Fibroblast of the conjunctiva (primary cell): ENCODE measurements around the gene GNB4.

Source experiments
- DNase-seq: peaks from one replicate; pipeline ENCODE4 v3.0.0-alpha.2; 2010; ENCODE audit warnings: low read depth

The GNB4 gene

DNA sequence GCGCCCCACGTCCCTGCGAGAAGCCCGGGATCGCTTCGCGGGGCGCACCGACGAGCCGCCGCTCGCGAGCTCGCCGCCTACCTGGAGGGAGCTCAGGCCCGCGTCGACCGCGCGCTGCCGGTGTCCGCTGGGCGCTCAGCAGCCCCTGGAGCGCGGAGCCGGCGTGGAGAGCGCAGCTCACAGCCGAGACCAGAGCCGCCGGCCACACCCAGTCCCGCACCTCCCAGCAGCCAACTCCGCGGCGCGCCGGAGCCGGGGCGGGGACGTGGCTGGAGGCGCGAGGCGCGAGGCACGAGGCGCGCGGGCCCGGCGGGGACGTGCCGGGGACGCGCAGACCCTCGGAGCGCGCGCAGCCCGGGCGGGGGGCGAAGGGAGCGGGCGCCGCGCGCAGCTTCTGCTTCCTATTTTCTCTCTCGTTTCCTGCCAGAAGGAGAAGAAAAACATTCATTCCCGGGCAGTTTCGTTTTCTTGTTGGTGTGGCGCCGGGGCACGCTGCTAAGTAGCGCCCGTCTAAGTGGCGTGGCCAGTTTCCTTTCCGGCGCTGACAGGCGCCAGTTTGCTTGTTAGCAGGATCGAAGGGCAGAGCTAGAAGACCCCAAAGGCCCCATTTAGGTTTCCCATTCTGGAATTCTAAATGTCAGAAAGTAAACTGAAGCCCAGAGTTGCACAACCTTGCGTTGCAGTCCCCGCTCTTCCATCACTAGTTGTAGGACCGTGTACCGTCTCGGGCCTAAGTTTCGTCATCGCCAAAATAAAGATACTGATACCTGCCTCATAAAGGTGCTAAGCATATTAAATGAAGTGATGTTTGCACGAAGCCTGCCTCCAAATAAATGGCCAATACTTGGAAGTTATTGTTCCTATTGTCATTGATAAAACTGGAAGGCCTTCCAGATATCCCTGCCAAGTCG is at the start of gene GNB4:
GNB4 (minus strand) TSS at position 206 of the 911 bp plus-strand sequence. CDS start 25,270 bp downstream, outside the sequence.
- peak; percentile 72 for DNase-seq

DNA sequence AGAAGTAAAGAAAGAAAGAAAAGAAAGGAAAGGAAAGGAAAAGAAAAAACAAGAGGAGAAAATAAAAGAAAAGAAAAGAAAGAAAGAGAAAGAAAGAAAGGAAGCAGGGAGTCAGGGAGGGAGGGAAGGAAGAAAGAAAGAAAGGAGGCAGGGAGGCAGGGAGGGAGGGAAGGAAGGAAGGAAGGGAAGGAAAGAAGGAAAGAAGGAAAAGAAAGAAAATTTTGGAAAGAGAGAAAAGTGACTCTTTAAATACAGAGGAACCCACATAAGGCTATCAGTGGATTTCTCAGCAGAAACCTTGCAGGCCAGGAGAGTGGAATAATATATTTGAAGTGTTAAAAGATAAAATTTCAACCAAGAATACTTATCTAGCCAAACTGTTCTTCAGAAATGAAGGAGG is 44.2 kb upstream of the GNB4 start:
- DNase-seq = no peak

- DNase-seq = no peak
These were observed 42.0 kb upstream of the GNB4 start for GRCh38 chr3:179493260-179493659.

DNA sequence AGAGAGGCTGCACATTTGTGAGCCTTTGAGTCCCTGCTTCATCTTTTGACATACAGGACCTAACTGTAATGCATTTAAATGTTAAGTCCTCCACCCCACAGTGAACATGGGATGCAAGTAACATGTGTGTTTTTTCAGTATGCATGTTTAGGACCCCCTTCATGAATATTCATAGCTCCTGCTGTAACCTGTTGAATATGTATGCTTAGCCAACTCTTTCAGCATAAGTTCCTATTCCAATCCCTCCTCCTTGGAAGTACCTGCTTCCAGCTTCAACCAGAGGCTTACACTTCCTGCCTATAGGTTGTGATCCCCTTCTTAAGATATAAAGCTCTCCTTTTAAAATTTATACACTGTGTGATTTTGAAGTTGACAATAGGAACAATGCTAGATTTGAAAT is 36.9 kb upstream of the GNB4 start:
- DNase-seq = no peak

DNA sequence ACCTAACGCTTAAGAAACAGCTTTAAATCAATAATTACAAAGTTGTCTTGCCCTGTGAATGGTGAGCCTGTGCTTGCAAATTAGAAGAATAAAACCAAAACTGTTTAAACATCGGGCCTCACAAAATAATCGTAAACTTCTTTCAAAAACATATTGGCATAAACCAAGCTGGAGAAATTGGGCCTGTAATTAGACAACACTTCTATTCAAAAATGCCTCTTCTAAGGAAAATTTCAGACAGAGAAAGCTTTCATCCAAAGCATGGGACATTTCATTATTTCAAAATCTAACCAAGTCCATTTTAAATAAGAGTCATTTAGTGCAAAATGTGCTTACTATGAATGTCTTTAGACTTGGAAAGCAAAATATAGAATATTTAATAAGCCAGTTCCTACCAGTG is 35.5 kb upstream of the GNB4 start:
- DNase-seq = no peak

DNA sequence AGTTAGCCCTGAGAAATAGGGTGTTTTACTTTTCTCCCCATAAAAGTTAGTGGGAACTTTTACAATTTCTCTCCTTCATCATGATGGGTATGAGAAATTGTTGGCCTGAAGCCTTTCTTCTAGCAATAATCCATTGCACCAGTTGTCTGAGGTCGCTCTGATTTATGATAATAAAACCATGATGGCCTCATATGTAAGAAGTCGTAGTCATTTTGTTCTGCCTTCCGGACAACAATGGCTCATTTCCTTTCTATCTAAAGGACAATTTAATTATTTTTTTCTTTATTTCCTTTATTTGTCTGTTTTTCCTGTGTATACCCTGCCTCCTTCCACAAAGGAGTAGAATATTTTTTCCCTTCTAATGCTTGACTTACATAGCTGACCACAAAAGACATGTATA is 31.6 kb upstream of the GNB4 start:
- DNase-seq = no peak

DNA sequence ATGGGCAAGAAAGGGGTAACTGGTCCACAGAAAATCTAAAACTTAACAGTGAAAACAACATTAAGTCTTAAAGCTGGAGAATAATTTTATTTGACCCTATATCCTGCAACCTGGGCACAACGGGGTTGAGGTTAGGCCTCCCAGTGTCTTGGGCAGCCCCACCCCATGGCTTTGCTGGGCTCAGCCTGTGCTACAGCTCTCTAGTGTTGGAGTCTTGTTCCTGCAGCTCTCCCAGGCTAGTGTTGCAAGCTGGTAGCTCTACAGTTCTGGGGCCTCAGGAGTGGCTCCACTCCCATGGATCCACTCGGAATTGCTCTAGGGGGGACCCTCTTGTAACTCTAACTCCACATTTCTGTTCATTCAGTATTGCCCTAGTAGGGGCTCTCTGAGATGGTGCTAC is 24.9 kb upstream of the GNB4 start:
- DNase-seq = no peak

GRCh38 chr3:179474480-179474879 is 23.2 kb upstream of the GNB4 start:
- no peak for DNase-seq

GRCh38 chr3:179473565-179473964 is 22.3 kb upstream of the GNB4 start:
- no peak for DNase-seq

DNA sequence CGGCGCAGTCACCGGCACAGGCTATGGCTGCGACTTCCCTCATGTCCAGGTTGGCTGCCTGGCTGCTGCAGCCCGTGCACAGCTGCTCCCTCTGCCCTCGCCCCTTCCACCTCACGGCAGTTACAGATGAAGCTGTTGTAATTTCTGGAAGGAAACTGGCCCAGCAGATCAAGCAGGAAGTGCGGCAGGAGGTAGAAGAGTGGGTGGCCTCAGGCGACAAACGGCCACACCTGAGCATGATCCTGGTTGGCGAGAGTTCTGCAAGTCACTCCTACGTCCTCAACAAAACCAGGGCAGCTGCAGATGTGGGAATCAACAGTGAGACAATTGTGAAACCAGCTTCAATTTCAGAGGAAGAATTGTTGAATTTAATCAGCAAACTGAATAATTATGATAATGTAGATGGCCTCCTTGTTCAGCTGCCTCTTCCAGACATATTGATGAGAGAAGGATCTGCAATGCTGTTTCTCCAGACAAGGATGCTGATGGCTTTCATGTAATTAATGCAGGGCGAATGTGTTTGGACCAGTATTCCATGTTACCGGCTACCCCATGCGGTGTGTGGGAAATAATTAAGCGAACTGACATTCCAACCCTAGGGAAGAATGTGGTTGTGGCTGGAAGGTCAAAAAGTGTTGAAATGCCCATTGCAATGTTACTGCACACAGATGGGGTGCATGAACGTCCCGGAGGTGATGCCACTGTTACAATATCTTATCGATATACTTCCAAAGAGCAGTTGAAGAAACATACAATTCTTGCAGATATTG is 13.2 kb upstream of the GNB4 start:
- no peak for DNase-seq

DNA sequence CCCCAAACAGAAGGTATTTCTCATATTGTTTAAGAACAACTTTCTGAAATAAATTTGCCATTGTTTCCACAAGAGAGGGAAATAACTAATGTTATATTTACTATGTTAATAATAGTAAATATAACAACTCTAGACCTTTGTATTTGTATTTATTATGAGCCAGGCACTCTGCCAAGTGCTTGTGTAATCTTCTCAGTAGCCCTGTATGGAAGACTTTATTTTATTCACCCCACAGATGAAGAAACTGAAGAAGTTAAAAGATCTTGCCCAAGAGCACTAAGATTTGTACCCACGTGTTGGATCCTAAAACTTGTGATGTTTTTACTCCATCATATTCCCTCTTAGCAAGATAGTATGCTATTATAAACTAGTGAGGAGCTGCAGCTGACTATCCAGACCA is 12.0 kb upstream of the GNB4 start:
- DNase-seq = no peak

- no peak for DNase-seq
These were observed 9.0 kb upstream of the GNB4 start for GRCh38 chr3:179460260-179460659.

GRCh38 chr3:179455954-179456353 is 4.7 kb upstream of the GNB4 start:
- no peak for DNase-seq

DNA sequence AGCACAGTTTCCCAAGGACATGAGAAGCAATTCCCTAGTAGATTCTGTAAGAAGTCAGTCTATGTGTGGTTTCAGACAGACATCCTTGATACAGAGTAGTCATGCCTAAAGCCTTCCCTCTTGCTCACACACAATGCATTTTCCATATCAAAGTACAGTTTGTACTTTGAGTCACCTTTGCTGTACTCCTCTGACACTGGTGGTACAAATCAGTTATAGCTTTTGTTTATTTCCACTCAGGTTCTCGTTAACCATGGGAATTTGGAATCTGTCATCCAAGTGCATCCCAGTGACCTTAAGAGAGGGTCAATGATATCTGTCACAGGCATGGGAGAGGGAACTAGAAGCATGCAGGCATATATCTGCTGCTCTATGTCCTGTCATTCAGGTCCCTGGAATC is 3.6 kb upstream of the GNB4 start:
- no peak for DNase-seq

DNA sequence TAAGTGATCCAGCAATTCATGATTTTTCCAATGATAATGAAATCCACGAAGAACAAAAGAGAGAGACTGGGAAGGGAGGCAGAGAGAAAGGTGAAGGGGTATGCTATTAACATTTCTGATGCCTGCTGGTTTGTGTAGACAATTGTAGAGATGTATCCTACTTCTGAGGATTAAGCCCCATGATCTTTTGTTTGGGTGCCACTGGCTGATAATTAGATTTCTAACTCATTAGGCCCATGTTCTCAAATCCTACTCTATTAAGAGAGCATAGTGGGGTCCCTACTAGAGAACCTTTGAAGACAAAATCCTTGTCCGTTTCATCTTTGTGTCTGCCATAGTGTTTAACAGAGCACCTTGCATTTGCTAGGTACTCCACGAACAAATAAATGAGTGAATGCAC is 2.7 kb upstream of the GNB4 start:
- DNase-seq = no peak

DNA sequence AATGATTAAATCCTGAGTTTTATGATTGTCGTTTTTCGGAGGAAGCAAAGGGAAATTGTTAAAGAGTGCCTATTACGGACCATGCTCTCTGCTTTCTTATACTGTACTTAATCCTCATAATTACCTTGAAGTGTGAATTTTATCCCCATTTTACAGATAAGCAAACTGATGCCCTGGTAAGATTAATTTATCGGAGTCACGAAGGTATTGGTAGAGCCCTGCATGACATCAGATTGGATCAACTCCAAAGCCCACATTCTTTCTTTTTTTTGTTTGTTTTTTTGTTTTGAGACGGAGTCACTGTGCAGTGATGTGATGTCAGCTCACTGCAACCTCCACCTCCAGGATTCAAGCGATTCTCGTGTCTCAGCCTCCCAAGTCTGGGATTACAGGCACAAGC is 1.6 kb upstream of the GNB4 start:
- no peak for DNase-seq

DNA sequence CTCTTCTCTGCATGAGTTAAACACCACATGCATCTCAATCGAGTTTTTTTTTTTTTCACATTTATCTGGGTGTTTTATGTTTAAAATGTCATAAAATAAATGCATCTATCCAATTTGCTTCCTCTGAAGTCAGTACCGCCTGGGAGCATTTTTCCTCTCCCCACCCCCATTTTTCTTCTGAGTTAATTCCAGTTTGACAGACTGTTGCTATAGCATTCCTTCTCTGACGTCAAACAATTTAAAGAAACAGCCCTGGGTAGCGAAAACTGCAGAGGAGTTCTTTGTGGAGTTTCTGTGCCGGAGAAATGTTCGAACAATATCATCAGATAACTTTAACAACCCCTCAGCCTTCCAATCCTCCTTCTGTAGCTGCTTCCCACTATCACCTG is 900 bp upstream of the GNB4 start:
- DNase-seq = peak; percentile 59

DNA sequence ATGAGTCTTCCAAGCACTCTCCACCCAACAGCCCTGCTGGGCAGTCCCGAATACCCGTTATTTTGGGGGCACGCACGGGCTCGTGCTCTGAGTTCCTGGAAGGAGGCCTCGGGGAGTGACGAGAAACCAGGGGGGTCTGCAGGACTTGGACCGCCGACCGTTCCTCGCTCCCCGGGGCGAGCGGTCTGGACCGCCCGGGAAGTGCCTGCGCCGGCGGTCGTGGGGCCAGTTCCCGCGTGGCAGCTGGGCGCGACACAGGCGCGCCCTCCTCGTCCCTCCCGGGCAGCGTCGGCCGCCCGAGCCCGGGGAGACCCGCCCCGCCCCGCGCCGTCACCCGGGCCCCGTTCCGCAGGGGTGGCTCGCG is 387 bp downstream of the GNB4 start:
- DNase-seq = no peak

GRCh38 chr3:179450261-179450701 is 989 bp downstream of the GNB4 start:
- DNase-seq = no peak

GRCh38 chr3:179449636-179450035 is 1.6 kb downstream of the GNB4 start:
- DNase-seq = no peak

DNA sequence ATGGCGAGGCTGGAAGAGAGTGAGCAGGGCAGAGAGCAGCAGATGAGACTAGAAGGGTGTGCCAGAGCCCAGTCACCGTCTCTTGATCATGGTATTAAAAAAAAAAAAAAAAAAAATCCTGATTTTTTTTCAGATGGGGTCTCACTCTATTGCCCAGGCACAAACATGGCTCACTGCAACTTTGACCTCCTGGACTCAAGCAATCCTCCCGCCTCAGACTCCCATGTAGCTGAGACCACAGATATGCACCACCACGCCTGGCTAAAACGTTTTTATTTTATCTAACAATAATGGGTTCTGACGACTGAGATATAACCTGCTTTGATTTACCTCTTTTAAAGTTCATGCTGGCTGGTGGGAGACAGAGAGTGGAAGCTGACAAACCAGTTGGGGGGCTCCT is 4.0 kb downstream of the GNB4 start:
- DNase-seq = no peak

GRCh38 chr3:179446501-179446900 is 4.8 kb downstream of the GNB4 start:
- DNase-seq = no peak

DNA sequence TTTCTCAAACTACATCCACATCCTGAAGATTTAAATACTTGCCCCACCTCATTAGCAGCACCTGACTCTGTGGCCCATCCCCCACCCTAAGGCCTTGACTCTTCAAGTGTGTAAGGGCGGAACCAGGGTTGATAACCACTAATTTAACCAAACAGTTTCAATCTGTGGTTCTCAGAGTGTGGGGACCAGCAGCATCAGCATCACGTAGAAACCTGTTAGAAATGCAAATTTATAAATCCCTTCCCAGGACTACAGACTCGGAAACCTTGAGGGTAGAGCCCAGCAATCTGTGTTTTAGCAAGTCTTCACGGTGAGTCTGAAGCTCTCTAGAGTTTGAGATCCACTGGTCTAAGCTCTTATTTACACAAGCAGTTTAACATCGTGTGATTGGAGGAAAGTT is 12.4 kb downstream of the GNB4 start:
- DNase-seq = no peak
